ENCODE measurements around the gene PID1.

PID1 gene

DNA sequence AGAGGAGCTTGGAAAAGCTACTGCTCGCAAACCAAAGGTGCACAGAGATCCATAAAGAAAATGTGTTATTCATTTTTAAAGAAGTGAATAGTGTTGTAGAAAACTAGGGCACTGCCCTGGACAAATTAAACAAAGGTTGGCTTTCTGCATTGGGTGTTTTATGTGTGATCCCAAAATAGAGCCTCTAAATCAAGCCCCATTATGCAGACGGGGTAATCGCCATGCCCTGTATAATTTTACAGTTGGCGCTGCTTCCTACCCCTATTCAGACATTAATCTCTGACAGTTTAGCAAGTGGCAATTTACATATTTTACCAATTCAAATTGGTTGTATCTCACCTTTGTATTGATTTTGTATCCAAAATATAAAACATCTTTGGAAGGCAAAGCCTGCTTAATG is 109.1 kb downstream of the PID1 start:
- no peak for DNase-seq

GRCh38 chr2:229160984-229161383 is 110.1 kb downstream of the PID1 start:
- DNase-seq = no peak

- no peak for DNase-seq
Observed at GRCh38 chr2:229160180-229160579, 110.9 kb downstream of the PID1 start.

DNA sequence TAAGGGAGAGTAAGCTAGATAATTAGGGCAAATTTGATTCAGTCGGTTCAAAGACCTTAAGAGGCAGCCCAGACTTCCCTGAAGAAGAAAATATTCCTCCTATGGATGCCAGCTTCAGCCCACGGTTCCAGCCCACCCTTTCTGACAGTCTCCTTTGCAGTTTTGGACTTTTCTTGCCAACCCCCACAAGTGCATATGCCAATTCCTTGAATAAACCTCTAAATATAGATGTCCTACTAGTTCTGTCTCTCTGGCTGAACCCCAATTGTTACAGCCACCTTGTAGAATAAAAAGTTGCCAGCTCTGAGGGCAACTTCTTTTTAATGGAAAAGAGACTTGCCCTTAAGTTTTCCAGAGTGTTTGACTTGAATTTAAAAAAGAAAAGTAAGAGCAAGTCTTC is 111.7 kb downstream of the PID1 start:
- DNase-seq = no peak

DNA sequence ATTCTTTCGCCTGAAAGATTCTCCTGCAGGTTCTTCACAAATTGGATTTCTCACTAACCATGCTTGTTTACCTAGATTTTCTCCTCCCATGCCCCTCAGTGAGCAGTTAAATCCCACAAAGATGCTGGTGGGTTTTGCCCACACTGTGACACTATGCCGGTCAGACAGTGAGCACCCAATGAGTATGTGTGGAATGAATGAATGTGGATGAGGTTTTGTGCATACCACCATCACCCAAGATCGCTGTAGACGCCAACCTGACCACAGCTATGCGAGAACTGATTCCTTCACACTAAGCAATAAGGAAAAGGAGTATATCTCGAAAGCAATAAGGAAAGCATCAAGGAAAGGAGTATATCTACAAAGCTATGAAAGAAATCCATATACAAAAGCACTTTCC is 116.7 kb downstream of the PID1 start:
- no peak for DNase-seq

DNA sequence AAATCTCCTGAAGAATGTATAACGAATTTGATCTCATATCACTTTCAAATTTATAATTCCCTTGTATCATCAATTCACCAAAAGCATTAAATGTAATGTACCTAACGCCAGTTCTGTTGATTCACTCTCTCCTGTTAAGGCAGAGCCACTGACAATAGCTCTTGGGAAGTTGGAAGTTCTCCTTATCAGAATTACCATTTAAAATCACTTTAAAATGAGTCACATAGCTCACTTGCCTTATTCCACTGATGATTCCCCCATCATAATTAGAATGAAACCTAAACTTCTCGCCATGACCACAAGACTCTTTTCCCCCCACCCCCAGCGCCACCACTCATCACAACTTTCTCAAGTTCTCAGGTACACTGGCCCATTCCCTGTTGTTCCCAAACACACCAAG is 117.1 kb downstream of the PID1 start:
- DNase-seq = no peak

GRCh38 chr2:229153267-229153666 is 117.8 kb downstream of the PID1 start:
- DNase-seq = no peak

GRCh38 chr2:229152674-229153073 is 118.4 kb downstream of the PID1 start:
- no peak for DNase-seq

GRCh38 chr2:229150317-229150716 is 120.8 kb downstream of the PID1 start:
- no peak for DNase-seq

DNA sequence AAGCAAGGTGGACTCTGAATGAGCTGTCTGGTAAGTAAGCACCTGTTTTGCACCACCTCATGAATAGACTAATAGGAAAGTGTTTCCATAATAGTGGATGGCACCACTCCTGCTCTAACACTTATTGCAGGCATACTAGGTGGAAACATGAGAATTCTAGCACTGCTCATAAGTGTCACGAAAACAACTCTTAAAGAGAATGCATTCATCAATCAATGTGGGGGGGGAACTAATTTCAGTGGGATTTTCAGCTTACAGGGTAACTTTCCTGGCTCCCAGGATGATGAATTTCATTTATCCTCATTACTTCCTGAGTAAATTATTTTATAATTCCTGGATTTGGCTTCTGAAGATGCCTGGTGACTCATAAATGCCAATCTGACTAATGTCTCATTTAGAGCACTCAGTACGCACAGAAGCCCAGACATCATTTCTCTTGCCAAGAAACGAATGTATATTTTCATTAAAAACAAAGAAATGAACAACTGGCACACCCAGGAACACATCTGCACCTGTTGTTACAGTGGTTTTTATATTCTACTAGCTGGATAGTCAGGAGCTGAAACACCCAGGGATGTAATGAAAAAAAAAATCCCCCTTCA is 129.6 kb downstream of the PID1 start:
- no peak for DNase-seq

GRCh38 chr2:229137639-229138038 is 133.4 kb downstream of the PID1 start:
- no peak for DNase-seq

- no peak for DNase-seq
Observed at GRCh38 chr2:229137066-229137465, 134.0 kb downstream of the PID1 start.

DNA sequence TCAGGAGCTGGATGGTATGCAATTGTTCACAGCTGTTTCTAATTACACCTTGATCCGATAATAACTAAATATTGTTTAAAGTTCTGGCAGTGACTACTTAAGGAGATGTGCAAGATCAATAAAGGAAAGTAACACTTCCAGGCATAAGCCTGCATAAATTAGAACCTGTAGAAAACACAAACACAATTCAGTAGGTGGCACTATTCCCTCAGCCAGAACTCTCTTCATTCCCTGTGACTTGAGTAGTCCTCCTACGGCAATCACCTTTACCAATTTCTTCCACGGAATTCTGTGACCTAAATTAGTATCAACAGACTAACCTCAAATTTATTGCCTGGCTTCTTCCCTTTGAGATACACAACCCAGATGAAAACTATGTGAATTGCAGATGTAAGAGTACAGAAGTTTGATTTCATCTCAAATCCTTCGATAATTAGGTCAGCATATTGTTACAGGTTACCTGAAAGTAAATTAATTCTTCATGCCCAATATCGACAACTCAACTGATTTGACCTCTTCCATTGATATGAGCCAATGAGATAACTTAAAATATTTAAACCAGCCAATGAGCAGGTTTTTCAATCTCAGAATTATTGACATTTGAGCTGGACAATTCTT is 137.8 kb downstream of the PID1 start:
- DNase-seq = no peak

DNA sequence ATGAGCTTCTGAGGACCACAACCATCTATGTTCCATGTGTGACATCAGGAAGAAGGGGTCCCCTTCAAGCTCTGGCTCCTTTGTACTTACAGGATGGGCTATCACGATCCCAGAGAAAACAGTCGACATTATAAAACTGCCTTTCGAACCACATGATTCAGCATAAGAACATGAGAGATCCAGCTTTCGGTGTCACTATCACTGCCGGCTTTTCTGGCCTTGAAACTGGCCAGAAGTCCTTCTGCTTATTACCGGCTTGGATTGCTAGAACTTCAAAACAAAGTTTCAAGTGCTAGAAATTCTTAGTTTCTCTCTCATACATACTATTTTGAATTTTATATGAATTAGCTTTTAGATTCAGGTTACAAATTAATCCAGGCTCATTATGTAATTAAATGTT is 138.9 kb downstream of the PID1 start:
- no peak for DNase-seq

DNA sequence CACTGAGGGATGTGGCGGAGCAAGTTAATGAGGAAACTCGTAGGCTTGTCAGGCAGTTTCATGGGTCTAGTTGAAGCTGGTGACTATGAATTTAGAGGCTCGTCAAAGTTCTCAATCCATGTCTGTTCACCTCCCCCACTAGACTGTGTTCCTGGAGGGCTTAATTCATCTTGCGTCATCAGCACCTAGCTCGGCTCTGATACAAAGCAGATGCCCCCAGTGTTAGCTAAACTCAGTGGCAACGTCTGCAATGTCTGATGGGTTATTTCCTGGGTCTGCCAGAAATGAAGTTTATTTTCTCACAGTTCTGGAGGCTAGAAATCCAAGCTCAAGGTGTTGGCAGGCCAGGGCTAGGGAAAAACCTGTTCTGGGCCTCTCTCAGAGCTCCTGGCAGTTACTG is 140.6 kb downstream of the PID1 start:
- no peak for DNase-seq

DNA sequence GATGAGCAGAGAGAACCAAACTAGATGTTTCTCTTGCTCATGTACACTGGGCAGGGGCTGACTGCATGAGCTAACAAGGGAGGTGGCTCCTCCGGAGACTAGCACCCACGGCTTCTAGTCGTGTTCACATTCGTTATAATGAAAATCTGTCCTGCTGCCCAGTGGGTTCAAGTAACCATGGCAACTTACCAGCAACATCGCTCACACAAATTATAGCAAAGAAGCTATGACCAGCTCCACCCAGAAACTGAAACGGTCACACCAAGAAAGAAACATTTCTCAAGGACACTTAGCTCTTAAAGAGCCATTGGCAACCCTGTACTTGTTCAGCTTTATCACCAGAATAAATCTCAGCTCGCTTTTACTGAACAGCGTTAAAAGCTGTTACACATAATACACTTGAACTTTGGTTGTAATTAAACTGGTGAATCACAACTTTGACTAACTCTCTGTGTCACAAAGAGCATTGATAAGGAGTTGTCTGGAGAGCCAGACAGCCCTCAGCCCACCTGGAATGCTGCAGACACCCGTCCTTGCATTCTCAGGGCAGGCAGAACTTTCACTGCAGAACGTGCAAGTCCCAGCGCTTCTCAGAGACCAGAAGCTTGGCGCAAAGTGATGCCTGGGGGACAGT is 141.2 kb downstream of the PID1 start:
- no peak for DNase-seq

GRCh38 chr2:229127471-229127870 is 143.6 kb downstream of the PID1 start:
- DNase-seq = no peak

- DNase-seq = no peak
Observed at GRCh38 chr2:229126066-229126465, 145.0 kb downstream of the PID1 start.

DNA sequence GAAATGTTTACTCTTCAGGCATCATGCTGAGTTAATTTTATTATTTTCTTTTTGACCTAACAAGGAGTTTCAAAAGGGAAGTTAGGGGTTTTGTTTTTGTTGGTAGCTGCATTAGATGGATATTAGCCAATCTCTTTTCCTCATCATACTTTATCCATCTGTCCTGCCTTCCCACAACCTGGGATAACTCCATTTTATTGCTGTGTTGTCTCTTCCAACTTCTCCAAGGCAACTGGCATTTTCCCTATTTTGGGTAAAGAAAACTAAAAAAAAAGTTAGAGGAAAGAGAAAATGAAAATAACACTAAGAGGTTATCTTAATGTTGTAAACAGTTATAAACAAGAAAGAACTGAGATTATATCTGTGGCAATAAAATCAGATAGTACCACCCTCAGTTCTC is 147.0 kb downstream of the PID1 start:
- DNase-seq = no peak

- no peak for DNase-seq
Observed at GRCh38 chr2:229118927-229119326, 152.2 kb downstream of the PID1 start.

- DNase-seq = no peak
Observed at GRCh38 chr2:229118336-229118735, 152.8 kb downstream of the PID1 start.

- no peak for DNase-seq
Observed at GRCh38 chr2:229111744-229112143, 159.3 kb downstream of the PID1 start.

- no peak for DNase-seq
Observed at GRCh38 chr2:229109195-229109594, 161.9 kb downstream of the PID1 start.

DNA sequence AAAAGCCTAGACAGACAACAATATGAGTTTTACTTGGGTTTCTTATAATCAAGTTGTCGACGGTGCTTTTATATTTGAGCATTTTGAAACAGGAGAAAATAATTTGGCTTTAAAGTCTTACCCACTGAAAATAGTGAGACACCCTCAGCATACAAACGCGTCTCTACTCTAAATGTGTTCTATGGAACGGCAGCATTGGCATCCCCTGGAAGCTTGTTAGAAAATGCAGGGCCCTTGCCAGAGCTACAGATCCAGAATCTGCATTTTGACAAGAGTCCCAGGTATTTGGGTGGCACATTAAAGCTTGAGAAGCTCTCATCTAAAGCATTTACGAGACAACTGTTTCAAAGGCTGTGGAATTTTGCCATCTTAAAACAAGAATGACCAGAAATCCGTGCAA is 163.5 kb downstream of the PID1 start:
- DNase-seq = no peak

DNA sequence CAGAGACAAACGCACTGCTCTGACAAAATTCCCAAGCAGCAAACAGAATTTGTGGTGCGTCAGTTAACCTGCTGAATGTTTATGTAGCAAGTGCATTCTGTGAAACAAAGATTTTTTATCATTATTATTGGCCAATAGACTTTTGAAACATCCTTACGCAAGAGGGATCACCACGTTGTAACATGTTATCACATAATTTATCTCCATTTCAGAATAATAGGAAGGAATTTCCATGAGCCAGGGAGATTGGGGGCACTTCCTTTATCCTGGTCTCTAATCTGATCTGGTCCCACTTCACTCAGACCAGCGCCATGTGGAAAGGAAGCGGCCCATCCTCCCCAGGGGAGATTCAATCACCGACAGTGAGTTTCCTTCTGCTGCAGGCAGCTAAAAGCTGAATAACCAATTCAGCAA is 166.1 kb downstream of the PID1 start:
- DNase-seq = no peak
